Fibroblast of the aortic adventitia (primary cell): ENCODE measurements around the gene EPB41L4A. TPM values are rescaled to one million over a fixed set of nuclear protein-coding genes. Genes with fewer than 3 reads are reported as not detected.

Experiments used
- DNase-seq: peaks from one replicate; pipeline ENCODE4 v3.0.0-alpha.2; 2010; ENCODE audit warnings: low read depth
- H3K4me3 ChIP-seq: 2 replicates; pipeline ENCODE4 v1.5.1; 2011; ENCODE audit warnings: low read depth, mild to moderate bottlenecking, control low read depth, low read length, moderate library complexity
- CTCF ChIP-seq: IDR thresholded peaks from 2 replicates; pipeline ENCODE4 v1.5.1; 2011; ENCODE audit warnings: mild to moderate bottlenecking, low read length, control low read depth, inconsistent platforms; ENCODE audit not compliant: insufficient read depth
- total RNA-seq: library from RNA; depleted of rRNA; stranded (reverse); fragments of >200 nt; gene quantifications from 2 replicates; pipeline ENCODE4 v1.2.3, GENCODE V29; 2012; ENCODE audit warnings: low replicate concordance

The EPB41L4A gene
- total RNA-seq, 1 donor: 0.54 TPM

DNA sequence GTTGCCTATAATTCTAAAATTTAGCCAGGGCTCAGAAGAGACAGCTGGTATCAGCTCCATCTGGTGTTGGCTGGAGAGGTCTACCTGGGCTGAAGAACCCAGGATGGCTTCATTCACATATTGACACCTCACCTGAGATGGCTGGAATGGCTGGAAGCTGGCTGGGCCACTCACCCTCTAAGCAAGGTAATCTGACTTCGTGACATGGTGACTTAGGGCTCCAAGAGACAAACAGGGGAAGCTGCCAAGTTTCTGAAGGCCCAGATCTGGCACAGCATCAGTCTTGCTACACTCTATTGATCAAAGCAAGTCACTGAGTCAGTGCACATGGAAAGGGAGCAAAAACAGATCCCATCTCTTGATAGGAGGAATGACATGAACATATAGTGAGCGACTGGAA, 102.3 kb downstream of the EPB41L4A start:
- DNase-seq: no peak
- H3K4me3 ChIP-seq: no peak overlapping the region

GRCh38 chr5:112316006-112316405, 103.1 kb downstream of the EPB41L4A start:
- DNase-seq: no peak
- no peak overlapping the region for H3K4me3 ChIP-seq
- TF ChIP-seq CTCF: no peak

More for the DNA sequence above, 102.3 kb downstream of the EPB41L4A start:
- no peak for TF ChIP-seq CTCF

DNA sequence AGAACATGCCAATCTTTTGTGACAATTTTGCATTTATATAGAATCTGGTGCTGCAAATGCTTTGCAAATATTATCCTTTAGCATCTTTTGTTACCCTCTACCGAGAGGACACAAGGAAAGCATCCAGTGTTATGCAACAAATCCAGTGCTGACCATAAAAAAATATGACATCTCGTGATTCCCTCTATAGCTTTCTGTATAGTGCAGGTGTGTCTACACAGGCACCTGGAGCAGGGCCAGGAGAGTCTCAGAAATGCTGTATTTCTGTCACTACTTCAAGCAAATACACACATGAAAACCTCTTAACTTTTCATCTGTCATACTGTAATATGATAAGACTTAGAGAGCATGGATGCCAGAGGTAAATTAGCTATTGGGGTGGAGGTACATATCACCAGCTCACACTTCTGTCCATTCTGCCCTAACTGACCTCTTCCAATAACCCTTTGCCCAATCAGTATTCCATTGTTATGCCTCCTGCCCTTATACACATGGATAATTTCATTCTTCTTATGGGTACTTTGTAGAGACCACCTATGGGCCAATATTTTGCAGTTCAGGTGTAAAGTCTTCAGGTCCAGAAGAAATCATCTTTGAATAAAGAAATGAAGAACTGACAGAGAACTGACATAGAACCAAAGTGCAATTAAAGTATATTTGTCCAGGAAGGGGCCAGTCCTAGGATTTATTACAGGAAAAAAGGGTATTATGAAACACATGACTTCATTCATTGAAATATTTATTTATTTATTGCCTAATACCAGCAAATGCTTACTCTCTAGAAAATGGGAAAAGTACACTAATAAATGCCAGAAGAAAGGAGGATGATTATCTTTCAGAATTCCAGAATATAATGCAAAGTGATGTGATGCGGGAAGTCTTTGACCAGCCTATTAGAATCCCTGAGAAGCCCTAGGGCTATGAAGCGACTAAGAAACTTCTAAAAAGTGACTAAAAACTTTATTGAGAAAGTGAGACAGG, 106.5 kb downstream of the EPB41L4A start:
- H3K4me3 ChIP-seq: no peak overlapping the region
- DNase-seq: peak; percentile 1
- TF ChIP-seq CTCF: no peak

DNA sequence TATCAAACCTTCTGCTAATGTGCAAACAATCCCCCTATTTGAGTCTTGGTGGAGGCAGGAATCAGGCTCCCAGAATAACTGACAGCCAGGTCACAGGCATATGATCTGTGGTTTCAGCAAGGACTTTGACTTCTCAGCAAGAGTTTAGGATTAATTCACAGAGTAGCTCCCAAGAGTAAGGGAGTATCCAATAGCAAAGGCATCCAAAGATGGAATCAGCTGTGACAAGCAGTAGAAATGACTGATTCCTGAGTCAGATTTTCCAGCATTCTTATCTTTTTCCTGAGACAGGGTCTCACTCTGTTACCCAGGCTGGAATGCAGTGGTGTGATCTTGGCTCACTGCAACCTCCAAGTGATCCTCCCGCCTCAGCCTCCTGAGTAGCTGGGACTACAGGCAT, 108.3 kb downstream of the EPB41L4A start:
- no peak for TF ChIP-seq CTCF
- no peak overlapping the region for H3K4me3 ChIP-seq
- no peak for DNase-seq

DNA sequence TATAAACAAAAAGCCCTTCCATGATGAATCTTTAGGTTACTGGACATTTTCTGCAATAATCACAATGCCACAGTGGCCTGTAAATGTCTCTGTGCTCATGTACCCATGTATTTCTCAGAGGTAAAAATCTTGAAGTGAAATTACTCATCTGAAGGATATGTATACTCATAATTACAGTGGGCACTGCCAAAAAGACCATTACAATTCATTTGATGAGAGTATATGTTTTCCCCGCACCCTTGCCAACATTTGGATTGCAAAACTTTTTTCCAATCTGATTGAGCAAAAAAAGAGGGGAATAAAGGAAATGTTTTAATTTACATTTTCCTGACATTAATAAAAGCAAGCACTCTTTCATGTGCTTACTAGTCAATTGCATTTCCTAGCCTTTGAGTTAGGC, 110.5 kb downstream of the EPB41L4A start:
- DNase-seq: no peak
- no peak overlapping the region for H3K4me3 ChIP-seq
- TF ChIP-seq CTCF: no peak

GRCh38 chr5:112306956-112307355, 112.1 kb downstream of the EPB41L4A start:
- no peak overlapping the region for H3K4me3 ChIP-seq
- TF ChIP-seq CTCF: no peak
- no peak for DNase-seq
